CD1c-positive myeloid dendritic cell (primary cell): ENCODE measurements around the gene CDH18.

ENCODE experiments used
- DNase-seq: peaks from one replicate; pipeline ENCODE4 v3.0.0-alpha.2; 2016; ENCODE audit errors: extremely low spot score

CDH18 gene

GRCh38 chr5:19928562-19929421 lies 59.2 kb downstream of the CDH18 start:
- no peak for DNase-seq

GRCh38 chr5:19927919-19928318 lies 60.1 kb downstream of the CDH18 start:
- no peak for DNase-seq

- no peak for DNase-seq
These were observed 60.8 kb downstream of the CDH18 start for GRCh38 chr5:19927170-19927569.

- DNase-seq: no peak
These were observed 64.3 kb downstream of the CDH18 start for GRCh38 chr5:19923742-19924141.

GRCh38 chr5:19920761-19921160 lies 67.2 kb downstream of the CDH18 start:
- DNase-seq: no peak

GRCh38 chr5:19918780-19919179 lies 69.2 kb downstream of the CDH18 start:
- DNase-seq: no peak

- DNase-seq: no peak
These were observed 70.3 kb downstream of the CDH18 start for GRCh38 chr5:19917588-19918122.

GRCh38 chr5:19910136-19910535 lies 77.9 kb downstream of the CDH18 start:
- DNase-seq: no peak

GRCh38 chr5:19904766-19905165 lies 83.2 kb downstream of the CDH18 start:
- DNase-seq: no peak

GRCh38 chr5:19903611-19904010 lies 84.4 kb downstream of the CDH18 start:
- no peak for DNase-seq

- DNase-seq: no peak
These were observed 85.6 kb downstream of the CDH18 start for GRCh38 chr5:19902316-19902934.

GRCh38 chr5:19900269-19900668 lies 87.7 kb downstream of the CDH18 start:
- DNase-seq: no peak

- DNase-seq: no peak
These were observed 96.3 kb downstream of the CDH18 start for GRCh38 chr5:19891658-19892057.

- DNase-seq: no peak
These were observed 101.7 kb downstream of the CDH18 start for GRCh38 chr5:19886123-19886917.

GRCh38 chr5:19885040-19885824 lies 102.8 kb downstream of the CDH18 start:
- no peak for DNase-seq

- DNase-seq: no peak
These were observed 107.1 kb downstream of the CDH18 start for GRCh38 chr5:19880859-19881436.

- DNase-seq: no peak
These were observed 107.5 kb downstream of the CDH18 start for GRCh38 chr5:19880458-19880857.

- no peak for DNase-seq
These were observed 113.2 kb downstream of the CDH18 start for GRCh38 chr5:19874811-19875210.

- no peak for DNase-seq
These were observed 121.9 kb downstream of the CDH18 start for GRCh38 chr5:19866090-19866450.

GRCh38 chr5:19865336-19866089 lies 122.5 kb downstream of the CDH18 start:
- no peak for DNase-seq
